Glomerular visceral epithelial cell (primary cell): ENCODE measurements around the gene PAX5.
A peak's percentile ranks its signal among the peaks of the same experiment; 100 is the strongest.

ENCODE experiments used
- DNase-seq: peaks from one replicate; pipeline ENCODE4 v3.0.0-alpha.2; 2016; ENCODE audit errors: extremely low spot score

The PAX5 gene

GRCh38 chr9:37025071-37025822 is 8.8 kb downstream of the PAX5 start:
- DNase-seq: no peak

- DNase-seq: no peak
These were observed 16.5 kb downstream of the PAX5 start for GRCh38 chr9:37017546-37017945.

- DNase-seq: no peak
These were observed 22.5 kb downstream of the PAX5 start for GRCh38 chr9:37011530-37011929.

- DNase-seq: no peak
These were observed 23.1 kb downstream of the PAX5 start for GRCh38 chr9:37010976-37011375.

GRCh38 chr9:37010180-37010579 is 23.9 kb downstream of the PAX5 start:
- no peak for DNase-seq

GRCh38 chr9:37007295-37007694 is 26.8 kb downstream of the PAX5 start:
- DNase-seq: no peak

GRCh38 chr9:37005517-37006140 is 28.4 kb downstream of the PAX5 start:
- no peak for DNase-seq

- no peak for DNase-seq
These were observed 29.6 kb downstream of the PAX5 start for GRCh38 chr9:37004424-37004935.

GRCh38 chr9:37002413-37003217 is 31.5 kb downstream of the PAX5 start:
- no peak for DNase-seq

GRCh38 chr9:37002036-37002412 is 32.0 kb downstream of the PAX5 start:
- DNase-seq: no peak

GRCh38 chr9:37001459-37001858 is 32.6 kb downstream of the PAX5 start:
- DNase-seq: no peak

GRCh38 chr9:36999728-37000333 is 34.2 kb downstream of the PAX5 start:
- DNase-seq: no peak

- peak; percentile 37 for DNase-seq
These were observed 36.7 kb downstream of the PAX5 start for GRCh38 chr9:36997414-36997813.

GRCh38 chr9:36996706-36997086 is 37.4 kb downstream of the PAX5 start:
- DNase-seq: no peak

GRCh38 chr9:36995927-36996705 is 38.0 kb downstream of the PAX5 start:
- DNase-seq: peak; percentile 59

- no peak for DNase-seq
These were observed 39.9 kb downstream of the PAX5 start for GRCh38 chr9:36993933-36994764.

- no peak for DNase-seq
These were observed 41.4 kb downstream of the PAX5 start for GRCh38 chr9:36992501-36993316.

GRCh38 chr9:36991516-36992134 is 42.4 kb downstream of the PAX5 start:
- DNase-seq: peak; percentile 15

- no peak for DNase-seq
These were observed 45.2 kb downstream of the PAX5 start for GRCh38 chr9:36988848-36989247.
